HepG2 (cell line): Measurements from ENCODE around the gene STX10.

Experiments
- FOXK1 ChIP-seq: sonication (generic); formaldehyde crosslinking; IDR thresholded peaks from 2 replicates; pipeline ENCODE4 v1.4.0; 2020; ENCODE audit warnings: low read depth, missing genetic modification reagents, borderline replicate concordance
- ZNF10 ChIP-seq: sonication (generic); formaldehyde crosslinking; IDR thresholded peaks from 2 replicates; pipeline ENCODE4 v1.4.0; 2020; ENCODE audit warnings: mild to moderate bottlenecking, low read depth, missing genetic modification reagents, borderline replicate concordance
- ZNF598 ChIP-seq: sonication (generic); formaldehyde crosslinking; IDR thresholded peaks from 2 replicates; pipeline ENCODE4 v1.5.1; 2020; ENCODE audit warnings: mild to moderate bottlenecking, missing genetic modification reagents, borderline replicate concordance
- TF ChIP-seq, protein P1 (sequence below): fragments of 450-650 bp; IDR thresholded peaks from 2 replicates; pipeline ENCODE4 v1.6.1; 2016
- TF ChIP-seq, protein P2 (sequence below), 2 experiments: sonication (generic) in 1 of 2; formaldehyde crosslinking in 1 of 2; IDR thresholded peaks; 2 replicates each; pipeline versions ENCODE4 v1.4.0 to v1.6.1; 2018 to 2020; ENCODE audit warnings: missing genetic modification reagents in 2 of 2, borderline replicate concordance in 1 of 2, low read depth in 1 of 2, mild to moderate bottlenecking in 1 of 2, missing biosample characterization in 1 of 2

DNA sequence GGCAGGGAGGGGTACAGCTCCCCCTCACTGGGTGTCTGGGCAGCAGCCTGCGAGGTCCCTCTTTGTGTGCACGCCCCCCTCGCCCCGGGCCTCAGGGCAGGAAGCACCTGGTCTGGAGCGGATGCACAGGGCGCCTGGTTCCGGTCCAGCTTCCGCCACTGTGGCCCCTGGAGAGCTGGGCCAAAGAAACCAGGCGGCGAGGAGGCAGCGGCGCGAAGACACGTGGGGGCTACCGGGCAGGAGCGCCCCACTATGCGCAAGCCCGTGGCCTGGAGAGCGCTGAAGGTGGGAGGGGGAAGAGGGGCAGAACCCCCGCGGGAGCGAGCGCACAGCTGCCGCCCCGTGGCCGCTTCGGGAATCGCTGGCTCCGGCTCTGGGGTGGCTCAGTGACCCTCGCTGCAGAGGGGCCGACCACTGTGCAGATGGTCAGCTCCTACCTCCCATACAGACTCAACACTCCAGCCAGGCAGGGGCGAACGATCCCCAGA is 45.8 kb downstream of the STX10 start:
- TF ChIP-seq, protein P1, sequence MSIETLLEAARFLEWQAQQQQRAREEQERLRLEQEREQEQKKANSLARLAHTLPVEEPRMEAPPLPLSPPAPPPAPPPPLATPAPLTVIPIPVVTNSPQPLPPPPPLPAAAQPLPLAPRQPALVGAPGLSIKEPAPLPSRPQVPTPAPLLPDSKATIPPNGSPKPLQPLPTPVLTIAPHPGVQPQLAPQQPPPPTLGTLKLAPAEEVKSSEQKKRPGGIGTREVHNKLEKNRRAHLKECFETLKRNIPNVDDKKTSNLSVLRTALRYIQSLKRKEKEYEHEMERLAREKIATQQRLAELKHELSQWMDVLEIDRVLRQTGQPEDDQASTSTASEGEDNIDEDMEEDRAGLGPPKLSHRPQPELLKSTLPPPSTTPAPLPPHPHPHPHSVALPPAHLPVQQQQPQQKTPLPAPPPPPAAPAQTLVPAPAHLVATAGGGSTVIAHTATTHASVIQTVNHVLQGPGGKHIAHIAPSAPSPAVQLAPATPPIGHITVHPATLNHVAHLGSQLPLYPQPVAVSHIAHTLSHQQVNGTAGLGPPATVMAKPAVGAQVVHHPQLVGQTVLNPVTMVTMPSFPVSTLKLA, result no peak
- TF ChIP-seq ZNF10 (no peak), ZNF598 (CRISPR knock-in tag) (no peak), FOXK1 (CRISPR knock-in tag) (no peak)
- TF ChIP-seq, protein P2, sequence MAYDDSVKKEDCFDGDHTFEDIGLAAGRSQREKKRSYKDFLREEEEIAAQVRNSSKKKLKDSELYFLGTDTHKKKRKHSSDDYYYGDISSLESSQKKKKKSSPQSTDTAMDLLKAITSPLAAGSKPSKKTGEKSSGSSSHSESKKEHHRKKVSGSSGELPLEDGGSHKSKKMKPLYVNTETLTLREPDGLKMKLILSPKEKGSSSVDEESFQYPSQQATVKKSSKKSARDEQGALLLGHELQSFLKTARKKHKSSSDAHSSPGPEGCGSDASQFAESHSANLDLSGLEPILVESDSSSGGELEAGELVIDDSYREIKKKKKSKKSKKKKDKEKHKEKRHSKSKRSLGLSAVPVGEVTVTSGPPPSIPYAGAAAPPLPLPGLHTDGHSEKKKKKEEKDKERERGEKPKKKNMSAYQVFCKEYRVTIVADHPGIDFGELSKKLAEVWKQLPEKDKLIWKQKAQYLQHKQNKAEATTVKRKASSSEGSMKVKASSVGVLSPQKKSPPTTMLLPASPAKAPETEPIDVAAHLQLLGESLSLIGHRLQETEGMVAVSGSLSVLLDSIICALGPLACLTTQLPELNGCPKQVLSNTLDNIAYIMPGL (CRISPR knock-in tag; IDR thresholded peaks at IDR 0.05; ENCODE audit: borderline replicate concordance in 1 of 2, low read depth in 1 of 2), result no peak
